ENCODE measurements around the gene PDHB. TPM values are rescaled to one million over a fixed set of nuclear protein-coding genes. Genes with fewer than 3 reads are reported as not detected.

Gene PDHB
- total and polyA plus RNA-seq, 2 of the 13 experiments (the other 11 are each of a cell fraction or from before 2014, with no cell fraction given) = 108 to 153 TPM

DNA sequence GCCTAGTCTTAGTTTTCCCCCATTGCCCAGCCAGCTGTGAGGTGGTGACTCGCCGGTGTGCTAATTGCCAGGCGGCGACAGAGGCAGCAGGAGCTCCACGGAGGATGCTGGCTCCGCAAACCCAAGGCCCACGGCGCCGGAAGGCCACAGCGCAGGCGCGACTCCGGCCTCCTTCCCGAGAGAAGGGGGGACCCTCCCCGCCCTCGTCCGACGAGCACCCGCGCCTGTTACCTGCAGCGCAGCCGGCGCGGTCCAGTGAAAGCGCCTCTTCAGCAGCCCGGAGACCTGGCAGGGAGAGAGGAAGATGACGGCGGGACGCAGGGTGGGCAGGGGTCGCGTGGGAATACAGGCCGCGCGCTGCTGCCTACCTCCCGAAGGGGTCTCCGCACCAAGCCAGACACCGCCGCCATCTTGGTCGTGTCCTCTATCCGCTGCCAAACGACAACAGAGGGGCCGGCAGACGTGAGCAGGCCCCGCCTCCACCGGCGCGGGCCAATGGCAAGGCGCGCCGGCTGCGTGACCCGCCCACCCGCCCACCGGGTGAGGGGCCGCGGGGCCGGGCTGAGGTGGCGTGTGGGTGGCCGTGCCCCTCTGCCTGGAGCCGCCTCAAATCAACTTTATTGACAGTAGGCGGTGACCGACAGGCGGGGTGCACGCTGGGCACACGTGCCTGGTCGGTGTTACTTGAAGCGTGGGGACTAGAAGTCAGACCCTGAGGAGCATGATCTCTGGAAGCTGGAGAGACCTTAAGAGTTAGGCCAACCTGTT, at the start of gene PDHB (continued):
- 0 out of 2 replicates have a peak, but pooled peaks have one; percentile 61 for TF ChIP-seq SOX5 (CRISPR knock-in tag; IDR thresholded peaks at IDR 0.05; ENCODE audit: borderline replicate concordance)
- TF ChIP-seq, protein P1, sequence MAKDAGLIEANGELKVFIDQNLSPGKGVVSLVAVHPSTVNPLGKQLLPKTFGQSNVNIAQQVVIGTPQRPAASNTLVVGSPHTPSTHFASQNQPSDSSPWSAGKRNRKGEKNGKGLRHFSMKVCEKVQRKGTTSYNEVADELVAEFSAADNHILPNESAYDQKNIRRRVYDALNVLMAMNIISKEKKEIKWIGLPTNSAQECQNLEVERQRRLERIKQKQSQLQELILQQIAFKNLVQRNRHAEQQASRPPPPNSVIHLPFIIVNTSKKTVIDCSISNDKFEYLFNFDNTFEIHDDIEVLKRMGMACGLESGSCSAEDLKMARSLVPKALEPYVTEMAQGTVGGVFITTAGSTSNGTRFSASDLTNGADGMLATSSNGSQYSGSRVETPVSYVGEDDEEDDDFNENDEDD (CRISPR knock-in tag; IDR thresholded peaks at IDR 0.05; ENCODE audit: borderline replicate concordance) = peak; percentile 97
- peak; percentile 80; the same call in 1 of the 2 replicates for TF ChIP-seq KLF12 (CRISPR knock-in tag; IDR thresholded peaks at IDR 0.05; ENCODE audit: borderline replicate concordance)
- TF ChIP-seq, protein P2, sequence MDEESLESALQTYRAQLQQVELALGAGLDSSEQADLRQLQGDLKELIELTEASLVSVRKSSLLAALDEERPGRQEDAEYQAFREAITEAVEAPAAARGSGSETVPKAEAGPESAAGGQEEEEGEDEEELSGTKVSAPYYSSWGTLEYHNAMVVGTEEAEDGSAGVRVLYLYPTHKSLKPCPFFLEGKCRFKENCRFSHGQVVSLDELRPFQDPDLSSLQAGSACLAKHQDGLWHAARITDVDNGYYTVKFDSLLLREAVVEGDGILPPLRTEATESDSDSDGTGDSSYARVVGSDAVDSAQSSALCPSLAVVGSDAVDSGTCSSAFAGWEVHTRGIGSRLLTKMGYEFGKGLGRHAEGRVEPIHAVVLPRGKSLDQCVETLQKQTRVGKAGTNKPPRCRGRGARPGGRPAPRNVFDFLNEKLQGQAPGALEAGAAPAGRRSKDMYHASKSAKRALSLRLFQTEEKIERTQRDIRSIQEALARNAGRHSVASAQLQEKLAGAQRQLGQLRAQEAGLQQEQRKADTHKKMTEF (CRISPR knock-in tag; IDR thresholded peaks at IDR 0.05) = peak; percentile 89
- TF ChIP-seq ZNF230 (CRISPR knock-in tag; IDR thresholded peaks at IDR 0.05) = 0 out of 2 replicates have a peak, but pooled peaks have one; percentile 73
- TF ChIP-seq, protein P3, sequence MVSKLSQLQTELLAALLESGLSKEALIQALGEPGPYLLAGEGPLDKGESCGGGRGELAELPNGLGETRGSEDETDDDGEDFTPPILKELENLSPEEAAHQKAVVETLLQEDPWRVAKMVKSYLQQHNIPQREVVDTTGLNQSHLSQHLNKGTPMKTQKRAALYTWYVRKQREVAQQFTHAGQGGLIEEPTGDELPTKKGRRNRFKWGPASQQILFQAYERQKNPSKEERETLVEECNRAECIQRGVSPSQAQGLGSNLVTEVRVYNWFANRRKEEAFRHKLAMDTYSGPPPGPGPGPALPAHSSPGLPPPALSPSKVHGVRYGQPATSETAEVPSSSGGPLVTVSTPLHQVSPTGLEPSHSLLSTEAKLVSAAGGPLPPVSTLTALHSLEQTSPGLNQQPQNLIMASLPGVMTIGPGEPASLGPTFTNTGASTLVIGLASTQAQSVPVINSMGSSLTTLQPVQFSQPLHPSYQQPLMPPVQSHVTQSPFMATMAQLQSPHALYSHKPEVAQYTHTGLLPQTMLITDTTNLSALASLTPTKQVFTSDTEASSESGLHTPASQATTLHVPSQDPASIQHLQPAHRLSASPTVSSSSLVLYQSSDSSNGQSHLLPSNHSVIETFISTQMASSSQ (IDR thresholded peaks at IDR 0.05; ENCODE audit: low read depth) = no peak
- TF ChIP-seq, protein P3 (CRISPR knock-in tag; IDR thresholded peaks at IDR 0.05; ENCODE audit: borderline replicate concordance) = peak; percentile 42; the same call in 1 of the 2 replicates
- TF ChIP-seq, protein P4, sequence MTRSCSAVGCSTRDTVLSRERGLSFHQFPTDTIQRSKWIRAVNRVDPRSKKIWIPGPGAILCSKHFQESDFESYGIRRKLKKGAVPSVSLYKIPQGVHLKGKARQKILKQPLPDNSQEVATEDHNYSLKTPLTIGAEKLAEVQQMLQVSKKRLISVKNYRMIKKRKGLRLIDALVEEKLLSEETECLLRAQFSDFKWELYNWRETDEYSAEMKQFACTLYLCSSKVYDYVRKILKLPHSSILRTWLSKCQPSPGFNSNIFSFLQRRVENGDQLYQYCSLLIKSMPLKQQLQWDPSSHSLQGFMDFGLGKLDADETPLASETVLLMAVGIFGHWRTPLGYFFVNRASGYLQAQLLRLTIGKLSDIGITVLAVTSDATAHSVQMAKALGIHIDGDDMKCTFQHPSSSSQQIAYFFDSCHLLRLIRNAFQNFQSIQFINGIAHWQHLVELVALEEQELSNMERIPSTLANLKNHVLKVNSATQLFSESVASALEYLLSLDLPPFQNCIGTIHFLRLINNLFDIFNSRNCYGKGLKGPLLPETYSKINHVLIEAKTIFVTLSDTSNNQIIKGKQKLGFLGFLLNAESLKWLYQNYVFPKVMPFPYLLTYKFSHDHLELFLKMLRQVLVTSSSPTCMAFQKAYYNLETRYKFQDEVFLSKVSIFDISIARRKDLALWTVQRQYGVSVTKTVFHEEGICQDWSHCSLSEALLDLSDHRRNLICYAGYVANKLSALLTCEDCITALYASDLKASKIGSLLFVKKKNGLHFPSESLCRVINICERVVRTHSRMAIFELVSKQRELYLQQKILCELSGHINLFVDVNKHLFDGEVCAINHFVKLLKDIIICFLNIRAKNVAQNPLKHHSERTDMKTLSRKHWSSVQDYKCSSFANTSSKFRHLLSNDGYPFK (CRISPR knock-in tag; IDR thresholded peaks at IDR 0.05; ENCODE audit: borderline replicate concordance) = peak; percentile 90
- no peak; the same call in 1 of the 2 replicates for TF ChIP-seq ZNF674 (CRISPR knock-in tag; IDR thresholded peaks at IDR 0.05; ENCODE audit: low read depth)
- TF ChIP-seq NPAS2 (CRISPR knock-in tag; IDR thresholded peaks at IDR 0.05; ENCODE audit: borderline replicate concordance) = no peak
- TF ChIP-seq ZNF225 (CRISPR knock-in tag; IDR thresholded peaks at IDR 0.05) = peak; percentile 96
- TF ChIP-seq, protein P5, sequence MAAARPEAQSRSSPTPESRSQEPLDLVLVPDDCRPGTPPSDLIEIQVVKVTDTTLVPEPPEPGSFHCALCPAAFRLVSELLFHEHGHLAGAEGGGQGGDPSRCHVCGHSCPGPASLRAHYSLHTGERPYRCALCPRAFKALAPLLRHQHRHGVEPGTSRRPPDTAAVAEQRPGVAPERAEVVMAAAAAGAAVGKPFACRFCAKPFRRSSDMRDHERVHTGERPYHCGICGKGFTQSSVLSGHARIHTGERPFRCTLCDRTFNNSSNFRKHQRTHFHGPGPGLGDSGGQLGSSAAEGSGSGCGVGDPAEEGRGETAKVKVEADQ (CRISPR knock-in tag; IDR thresholded peaks at IDR 0.05; ENCODE audit: borderline replicate concordance) = 0 out of 2 replicates have a peak, but pooled peaks have one; percentile 63
- peak; percentile 83; the same call in 1 of the 2 replicates for TF ChIP-seq SNAI1 (CRISPR knock-in tag; IDR thresholded peaks at IDR 0.05; ENCODE audit: borderline replicate concordance)
- TF ChIP-seq PHB2 (IDR thresholded peaks at IDR 0.05; ENCODE audit: partially characterized antibody) = no peak
- no peak for TF ChIP-seq NR2F1 (CRISPR knock-in tag; IDR thresholded peaks at IDR 0.05)
- TF ChIP-seq RFXANK (CRISPR knock-in tag; IDR thresholded peaks at IDR 0.05) = no peak
- TF ChIP-seq NFKBIZ (CRISPR knock-in tag; IDR thresholded peaks at IDR 0.05) = peak; percentile 53; the same call in 1 of the 2 replicates
- no peak for TF ChIP-seq ZNF101 (CRISPR knock-in tag; IDR thresholded peaks at IDR 0.05; ENCODE audit: borderline replicate concordance, low read depth)

Measured in HepG2 (cell line).